Measurements from ENCODE around the gene VPS50. TPM values are rescaled to one million over a fixed set of nuclear protein-coding genes. Genes with fewer than 3 reads are reported as not detected.
A peak's percentile ranks its signal among the peaks of the same experiment; 100 is the strongest.

The VPS50 gene
- total and polyA plus RNA-seq, 10 of the 15 experiments (the other 5 are each of a cell fraction or from before 2014, with no cell fraction given), result 4.0 to 22.0 (median 16.2) TPM

GRCh38 chr7:93375603-93376002 is 143.4 kb downstream of the VPS50 start:
- no peaks in the 10 kb centered on the region for H4K20me1 ChIP-seq (ENCODE audit: control insufficient read depth, insufficient read depth)
- in situ Hi-C loops (cut with MboI) (no loop called here), intact Hi-C loops (cut with micrococcal nuclease; ENCODE audit: unreplicated experiment) (loop anchor here (10.0 kb wide), 1 partner anchor 281 kb away; no protein-coding TSS in a partner anchor)
- H3K9ac ChIP-seq (ENCODE audit: control insufficient read depth, insufficient read depth, low read length), result no peak overlapping the region
- H3K4me2 ChIP-seq (ENCODE audit: control insufficient read depth, insufficient read depth), result no peak overlapping the region
- ChIA-PET SMC1A (ENCODE audit: uncharacterized antibody, unreplicated experiment) (interaction anchor here (1.4 to 2.4 kb wide), 2 partner anchors 21 to 129 kb away, joined by 3 to 7 read pairs; no protein-coding TSS in a partner anchor), CTCF (interaction anchor here (1.2 to 2.3 kb wide), 4 partner anchors 14 to 130 kb away, joined by 3 to 30 read pairs (median 5); no protein-coding TSS in a partner anchor), POLR2A (no interaction called here), RAD21 (ENCODE audit: unreplicated experiment) (no interaction called here)
- no peak for DNase-seq (ENCODE audit: low read depth, low spot score)
- peaks cover 0 to 3% of the 10 kb centered on the region in 2 experiments; a peak in 1 of 4 replicates for H3K27me3 ChIP-seq (replicated peaks in 1 of 2; ENCODE audit: control insufficient read depth in 2 of 2, insufficient read depth in 2 of 2, low read length in 1 of 2)
- no peak overlapping the region for H3K27ac ChIP-seq (ENCODE audit: control insufficient read depth, insufficient read depth)
- no peaks in the 10 kb centered on the region for H3K36me3 ChIP-seq (ENCODE audit: control insufficient read depth in 2 of 2, insufficient read depth in 2 of 2, low read length in 1 of 2)
- ATAC-seq, result 0 out of 3 replicates have a peak, but pooled peaks have one; percentile 22
- TF ChIP-seq MTA2 (IDR thresholded peaks at IDR 0.05; ENCODE audit: low read depth), result no peak
- no peak for TF ChIP-seq SUPT20H (IDR thresholded peaks at IDR 0.05; ENCODE audit: borderline replicate concordance, control insufficient read depth, low read depth, low read length)
- TF ChIP-seq PAX5 (IDR thresholded peaks at IDR 0.05; ENCODE audit: borderline replicate concordance, low read depth, low read length), result no peak
- no peak for TF ChIP-seq RFX5 (IDR thresholded peaks at IDR 0.05; ENCODE audit: low read depth, low read length)
- no peak for TF ChIP-seq SREBF1 (IDR thresholded peaks at IDR 0.05; ENCODE audit: low read length)
- 0 out of 2 replicates have a peak, but pooled peaks have one; percentile 14 for TF ChIP-seq RAD21 (IDR thresholded peaks at IDR 0.05; ENCODE audit: insufficient read depth, low read depth, low read length)
- H3K9me3 ChIP-seq (replicated peaks; ENCODE audit: control insufficient read depth, insufficient read depth, low read length), result no peaks in the 10 kb centered on the region; the same call in 2 of the 3 replicates
- BruUV-seq (replicated peaks), result no TSS peak
- H2AFZ ChIP-seq (ENCODE audit: control insufficient read depth, low read depth, low read length), result no peak overlapping the region
- FAIRE-seq, result no peak
- no peaks in the 10 kb centered on the region for H3K79me2 ChIP-seq (ENCODE audit: control insufficient read depth, insufficient read depth, low read length)
- H3K4me3 ChIP-seq, result no peak overlapping the region
- H3K4me1 ChIP-seq (ENCODE audit: control insufficient read depth, insufficient read depth, low read length), result peaks cover 5% of the 10 kb centered on the region

- ChIA-PET SMC1A (ENCODE audit: uncharacterized antibody, unreplicated experiment) (no interaction called here), CTCF (no interaction called here), RAD21 (ENCODE audit: unreplicated experiment) (no interaction called here), POLR2A (no interaction called here)
- Histone ChIP-seq H3K4me3 (no peak overlapping the region), H3K79me2 (ENCODE audit: control insufficient read depth, insufficient read depth, low read length) (no peaks in the 10 kb centered on the region), H3K36me3 (ENCODE audit: control insufficient read depth in 2 of 2, insufficient read depth in 2 of 2, low read length in 1 of 2) (no peaks in the 10 kb centered on the region), H3K9ac (ENCODE audit: control insufficient read depth, insufficient read depth, low read length) (no peak overlapping the region), H4K20me1 (ENCODE audit: control insufficient read depth, insufficient read depth) (no peaks in the 10 kb centered on the region), H3K27me3 (replicated peaks in 1 of 2; ENCODE audit: control insufficient read depth in 2 of 2, insufficient read depth in 2 of 2, low read length in 1 of 2) (peaks cover 0 to 3% of the 10 kb centered on the region in 2 experiments; a peak in 1 of 4 replicates), H3K4me2 (ENCODE audit: control insufficient read depth, insufficient read depth) (peak overlapping the region; percentile 61), H2AFZ (ENCODE audit: control insufficient read depth, low read depth, low read length) (no peak overlapping the region; the same call in 1 of the 2 replicates), H3K27ac (ENCODE audit: control insufficient read depth, insufficient read depth) (no peak overlapping the region), H3K4me1 (ENCODE audit: control insufficient read depth, insufficient read depth, low read length) (peaks cover 5% of the 10 kb centered on the region), H3K9me3 (replicated peaks; ENCODE audit: control insufficient read depth, insufficient read depth, low read length) (no peaks in the 10 kb centered on the region; the same call in 2 of the 3 replicates)
- intact Hi-C loops (cut with micrococcal nuclease; ENCODE audit: unreplicated experiment), result loop anchor here (10.0 kb wide), 1 partner anchor 283 kb away; no protein-coding TSS in a partner anchor
- in situ Hi-C loops (cut with MboI), result no loop called here
- no peak for DNase-seq (ENCODE audit: low read depth, low spot score)
- FAIRE-seq, result no peak
- no peak for ATAC-seq
- BruUV-seq (replicated peaks), result no TSS peak
- WGBS (ENCODE audit: insufficient coverage, insufficient replicate concordance, low lambda C conversion rate, missing lambda C conversion rate), result 17% methylated on average over 6 of the region's 6 CpGs
- TF ChIP-seq MEF2A (IDR thresholded peaks at IDR 0.05; ENCODE audit: insufficient read depth, low read depth, low read length) (0 out of 2 replicates have a peak, but pooled peaks have one; percentile 37), RUNX3 (IDR thresholded peaks at IDR 0.05; ENCODE audit: low read length) (peak; percentile 19; the same call in 1 of the 2 replicates), CREB1 (IDR thresholded peaks at IDR 0.05; ENCODE audit: low read depth) (no peak)
These were observed 146.1 kb downstream of the VPS50 start for GRCh38 chr7:93378131-93378760.
